SU-DHL-6 (cell line): ENCODE results near the gene RAC2.

Experiments
- H2AFZ ChIP-seq: fragments of 200-600 bp; sonication (generic); 2 replicates; pipeline ENCODE4 v1.6.1; 2014; ENCODE audit warnings: low read depth, mild to moderate bottlenecking, moderate library complexity, mixed read lengths, antibody characterized with exemption, low read length; ENCODE audit not compliant: severe bottlenecking
- H3F3A ChIP-seq: fragments of 200-600 bp; shearing (Covaris generic); 2 replicates; pipeline ENCODE4 v1.6.0; 2016; ENCODE audit warnings: antibody characterized with exemption, mild to moderate bottlenecking; ENCODE audit not compliant: insufficient read depth
- H3K27ac ChIP-seq: fragments of 200-600 bp; sonication (generic); 2 replicates; pipeline ENCODE4 v1.5.1; 2016; ENCODE audit warnings: low read depth, mild to moderate bottlenecking, low read length, moderate library complexity, mixed read lengths
- H3K27me3 ChIP-seq: fragments of 200-600 bp; sonication (generic), shearing (Covaris generic); 2 replicates; pipeline ENCODE4 v1.6.0; 2014; ENCODE audit warnings: mild to moderate bottlenecking, low read length
- H3K36me3 ChIP-seq: fragments of 200-600 bp; sonication (generic); 2 replicates; pipeline ENCODE4 v1.6.1; 2014; ENCODE audit warnings: mild to moderate bottlenecking, low read length, mixed read lengths
- H3K4me2 ChIP-seq: fragments of 300-600, 200-600 bp; shearing (Covaris generic), sonication (generic); 2 replicates; pipeline ENCODE4 v1.6.0; 2014; ENCODE audit warnings: low read length, low read depth, mild to moderate bottlenecking; ENCODE audit not compliant: poor library complexity, severe bottlenecking
- H3K4me3 ChIP-seq: fragments of 200-600 bp; sonication (generic); 2 replicates; pipeline ENCODE4 v1.5.1; 2014; ENCODE audit warnings: antibody characterized with exemption, low read length, mild to moderate bottlenecking, mixed read lengths; ENCODE audit not compliant: insufficient read depth, poor library complexity, severe bottlenecking
- H3K79me2 ChIP-seq: fragments of 200-600 bp; sonication (generic); 2 replicates; pipeline ENCODE4 v1.6.1; 2014; ENCODE audit warnings: mild to moderate bottlenecking, low read length, moderate library complexity; ENCODE audit not compliant: insufficient read depth
- H3K9ac ChIP-seq: fragments of 200-600 bp; sonication (generic); 2 replicates; pipeline ENCODE4 v1.7.0; 2014; ENCODE audit warnings: mild to moderate bottlenecking, low read length
- H3K9me2 ChIP-seq: fragments of 200-600 bp; sonication (generic); replicated peaks from 2 replicates; pipeline ENCODE4 v1.6.1; 2014; ENCODE audit warnings: low read length; ENCODE audit not compliant: insufficient read depth
- H3K9me3 ChIP-seq: fragments of 200-600 bp; sonication (generic); 2 replicates; pipeline ENCODE4 v1.6.1; 2014; ENCODE audit warnings: low read length, mixed read lengths; ENCODE audit not compliant: insufficient read depth
- H4K20me1 ChIP-seq: fragments of 200-600 bp; sonication (generic); 2 replicates; pipeline ENCODE4 v1.6.1; 2014; ENCODE audit warnings: low read depth, mild to moderate bottlenecking, antibody characterized with exemption, low read length, moderate library complexity, mixed read lengths
- CTCF ChIP-seq: fragments of 200-600 bp; sonication (generic); IDR thresholded peaks from one replicate; pipeline ENCODE4 v1.5.1; 2017; ENCODE audit warnings: antibody characterized with exemption, mild to moderate bottlenecking, low read length, moderate library complexity; ENCODE audit not compliant: insufficient read depth, poor library complexity, severe bottlenecking
- EZH2phosphoT487 ChIP-seq: fragments of 200-600 bp; sonication (generic), shearing (Covaris generic); conservative IDR thresholded peaks from 2 replicates; pipeline ENCODE4 v1.6.1; 2018; ENCODE audit warnings: mild to moderate bottlenecking, antibody characterized with exemption, low read length, moderate library complexity, mixed read lengths

The RAC2 gene

GRCh38 chr22:37196539-37197450 is 47.3 kb downstream of the RAC2 start:
- H3K27me3 ChIP-seq, result no peaks in the 10 kb centered on the region
- H3F3A ChIP-seq, result no peaks in the 10 kb centered on the region
- H2AFZ ChIP-seq, result no peak overlapping the region
- H3K9ac ChIP-seq, result no peak overlapping the region
- peaks cover 13% of the 10 kb centered on the region; the same call in 1 of the 2 replicates for H3K9me3 ChIP-seq
- H3K27ac ChIP-seq, result no peak overlapping the region
- H3K4me3 ChIP-seq, result no peak overlapping the region
- no peaks in the 10 kb centered on the region for H4K20me1 ChIP-seq
- no peak overlapping the region for H3K4me2 ChIP-seq
- TF ChIP-seq EZH2phosphoT487 (no peak), CTCF (no peak)
- no peaks in the 10 kb centered on the region for H3K36me3 ChIP-seq
- H3K9me2 ChIP-seq, result no peaks in the 10 kb centered on the region
- no peaks in the 10 kb centered on the region for H3K79me2 ChIP-seq

- Histone ChIP-seq H2AFZ (no peak overlapping the region), H3F3A (no peaks in the 10 kb centered on the region), H4K20me1 (no peaks in the 10 kb centered on the region), H3K4me3 (no peak overlapping the region), H3K36me3 (no peaks in the 10 kb centered on the region; the same call in 1 of the 2 replicates), H3K9ac (no peak overlapping the region), H3K27ac (no peak overlapping the region), H3K9me2 (no peaks in the 10 kb centered on the region), H3K4me2 (no peak overlapping the region), H3K9me3 (peaks cover 13% of the 10 kb centered on the region; the same call in 1 of the 2 replicates), H3K79me2 (no peaks in the 10 kb centered on the region), H3K27me3 (no peaks in the 10 kb centered on the region)
- TF ChIP-seq CTCF (no peak), EZH2phosphoT487 (no peak)
Measured at GRCh38 chr22:37195921-37196320, 48.1 kb downstream of the RAC2 start.

GRCh38 chr22:37194750-37195149 is 49.3 kb downstream of the RAC2 start:
- Histone ChIP-seq H3K9me3 (peaks cover 13% of the 10 kb centered on the region; the same call in 1 of the 2 replicates), H3K9ac (no peak overlapping the region), H3K36me3 (no peaks in the 10 kb centered on the region; the same call in 1 of the 2 replicates), H3K27me3 (no peaks in the 10 kb centered on the region), H3K9me2 (no peaks in the 10 kb centered on the region), H3F3A (no peaks in the 10 kb centered on the region), H3K4me2 (no peak overlapping the region), H3K4me3 (no peak overlapping the region), H3K27ac (no peak overlapping the region), H2AFZ (no peak overlapping the region), H3K79me2 (no peaks in the 10 kb centered on the region), H4K20me1 (no peaks in the 10 kb centered on the region)
- TF ChIP-seq EZH2phosphoT487 (no peak), CTCF (no peak)
